H9 (cell line): ENCODE results near the gene VARS1. TPM values are rescaled to one million over a fixed set of nuclear protein-coding genes. Genes with fewer than 3 reads are reported as not detected.

Experiments used
- DNase-seq: peaks from one replicate; pipeline ENCODE4 v3.0.0-alpha.2; 2017
- H2AFZ ChIP-seq: one replicate; pipeline ENCODE4 v1.6.1; 2013; ENCODE audit warnings: mild to moderate bottlenecking, low read length, control low read depth, moderate library complexity
- H2AK5ac ChIP-seq: 2 replicates; pipeline ENCODE4 v1.6.1; 2013; ENCODE audit warnings: low read length, control low read depth, mixed read lengths; ENCODE audit not compliant: insufficient read length
- H2BK120ac ChIP-seq: one replicate; pipeline ENCODE4 v1.6.1; 2013; ENCODE audit warnings: low read depth, mild to moderate bottlenecking, low read length, control low read depth, inconsistent platforms; ENCODE audit not compliant: poor library complexity, severe bottlenecking
- H2BK12ac ChIP-seq: 2 replicates; pipeline ENCODE4 v1.6.1; 2013; ENCODE audit warnings: low read length, control low read depth, mixed read lengths, low read depth; ENCODE audit not compliant: insufficient read length
- H2BK15ac ChIP-seq: 2 replicates; pipeline ENCODE4 v1.6.1; 2013; ENCODE audit warnings: low read depth, low read length, control low read depth
- H2BK20ac ChIP-seq: one replicate; pipeline ENCODE4 v1.6.1; 2013; ENCODE audit warnings: low read depth, mild to moderate bottlenecking, low read length, control low read depth, inconsistent platforms; ENCODE audit not compliant: poor library complexity, severe bottlenecking
- H2BK5ac ChIP-seq: 2 replicates; pipeline ENCODE4 v1.6.1; 2013; ENCODE audit warnings: low read length, control low read depth, mixed read lengths; ENCODE audit not compliant: insufficient read length
- H3K14ac ChIP-seq: 2 replicates; pipeline ENCODE4 v1.6.1; 2013; ENCODE audit warnings: low read length, control low read depth; ENCODE audit not compliant: insufficient read depth
- H3K18ac ChIP-seq: 2 replicates; pipeline ENCODE4 v1.6.1; 2013; ENCODE audit warnings: low read depth, mild to moderate bottlenecking, mixed read lengths, low read length, control low read depth; ENCODE audit not compliant: insufficient read length
- H3K23ac ChIP-seq: 2 replicates; pipeline ENCODE4 v1.6.1; 2013; ENCODE audit warnings: low read length, control low read depth, mixed read lengths, low read depth; ENCODE audit not compliant: insufficient read length
- H3K23me2 ChIP-seq: 2 replicates; pipeline ENCODE4 v1.6.1; 2013; ENCODE audit warnings: low read depth, mild to moderate bottlenecking, mixed read lengths, low read length, control low read depth; ENCODE audit not compliant: insufficient read length, poor library complexity, severe bottlenecking
- H3K27ac ChIP-seq: 2 replicates; pipeline ENCODE4 v1.5.1; 2013; ENCODE audit warnings: low read length, control low read depth, mixed read lengths, low read depth; ENCODE audit not compliant: insufficient read length
- H3K27me3 ChIP-seq: 2 replicates; pipeline ENCODE4 v1.6.1; 2013; ENCODE audit warnings: low read length, control low read depth, inconsistent platforms; ENCODE audit not compliant: insufficient read depth
- H3K4ac ChIP-seq: 2 replicates; pipeline ENCODE4 v1.6.1; 2013; ENCODE audit warnings: low read depth, mild to moderate bottlenecking, control low read depth, inconsistent platforms, low read length, moderate library complexity
- H3K4me1 ChIP-seq: 2 replicates; pipeline ENCODE4 v1.6.1; 2013; ENCODE audit warnings: low read length, control low read depth, inconsistent platforms; ENCODE audit not compliant: insufficient read depth
- H3K4me2 ChIP-seq: 2 replicates; pipeline ENCODE4 v1.6.1; 2013; ENCODE audit warnings: low read length, control low read depth, mixed read lengths; ENCODE audit not compliant: insufficient read length, insufficient read depth
- H3K56ac ChIP-seq: 2 replicates; pipeline ENCODE4 v1.6.1; 2013; ENCODE audit warnings: low read depth, mild to moderate bottlenecking, mixed read lengths, low read length, control low read depth; ENCODE audit not compliant: insufficient read length
- H3K79me1 ChIP-seq: 2 replicates; pipeline ENCODE4 v1.6.1; 2013; ENCODE audit warnings: low read depth, mild to moderate bottlenecking, moderate library complexity, low read length, control low read depth, inconsistent platforms; ENCODE audit not compliant: insufficient read depth, poor library complexity, severe bottlenecking
- H3K79me2 ChIP-seq: 2 replicates; pipeline ENCODE4 v1.6.1; 2013; ENCODE audit warnings: low read length, control low read depth, inconsistent platforms; ENCODE audit not compliant: insufficient read depth
- H3K9ac ChIP-seq: 2 replicates; pipeline ENCODE4 v1.6.1; 2013; ENCODE audit warnings: low read length, control low read depth, mixed read lengths; ENCODE audit not compliant: insufficient read length; ENCODE audit errors: extremely low read depth
- H3K9me3 ChIP-seq: one replicate; pipeline ENCODE4 v1.6.1; 2013; ENCODE audit warnings: low read depth, low read length, inconsistent platforms; ENCODE audit not compliant: control insufficient read depth
- H3T11ph ChIP-seq: one replicate; pipeline ENCODE4 v1.6.1; 2013; ENCODE audit warnings: mild to moderate bottlenecking, low read length, control low read depth, inconsistent platforms
- H4K20me1 ChIP-seq: one replicate; pipeline ENCODE4 v1.6.1; 2013; ENCODE audit not compliant: control insufficient read depth, insufficient read length, insufficient read depth
- H4K5ac ChIP-seq: 2 replicates; pipeline ENCODE4 v1.6.1; 2013; ENCODE audit warnings: low read depth, mild to moderate bottlenecking, mixed read lengths, low read length, control low read depth; ENCODE audit not compliant: insufficient read length
- H4K8ac ChIP-seq: replicated peaks from 2 replicates; pipeline ENCODE4 v1.6.1; 2013; ENCODE audit warnings: low read length, control low read depth, mixed read lengths, low read depth; ENCODE audit not compliant: insufficient read length
- H4K91ac ChIP-seq: 2 replicates; pipeline ENCODE4 v1.6.1; 2013; ENCODE audit warnings: low read depth, mild to moderate bottlenecking, moderate library complexity, mixed read lengths, low read length, control low read depth; ENCODE audit not compliant: insufficient read length
- H3K27ac Mint-ChIP-seq, 3 experiments: 2 replicates in 2 of 3; 3 replicates in 1 of 3; pipeline ENCODE4 v1.8.0; 2020 to 2021; ENCODE audit warnings: mixed read lengths in 3 of 3, mild to moderate bottlenecking in 1 of 3, moderate library complexity in 1 of 3
- H3K27me3 Mint-ChIP-seq: 2 replicates; pipeline ENCODE4 v1.8.0; 2021; ENCODE audit warnings: low read depth, mild to moderate bottlenecking, moderate library complexity, mixed read lengths
- H3K36me3 Mint-ChIP-seq, 3 experiments: 2 replicates in 2 of 3; 3 replicates in 1 of 3; pipeline ENCODE4 v1.8.0; 2020 to 2021; ENCODE audit warnings: low read depth in 3 of 3, mixed read lengths in 3 of 3; ENCODE audit not compliant: insufficient read depth in 1 of 3
- H3K4me1 Mint-ChIP-seq, 2 experiments: 2 replicates each; pipeline ENCODE4 v1.8.0; 2020; ENCODE audit warnings: mixed read lengths in 2 of 2
- H3K4me3 Mint-ChIP-seq, 2 experiments: 2 replicates in 1 of 2; 3 replicates in 1 of 2; pipeline ENCODE4 v1.8.0; 2020 to 2021; ENCODE audit warnings: mild to moderate bottlenecking in 2 of 2, mixed read lengths in 2 of 2, moderate library complexity in 1 of 2
- H3K9me3 Mint-ChIP-seq, 2 experiments: 2 replicates in 1 of 2; 3 replicates in 1 of 2; pipeline ENCODE4 v1.8.0; 2020; ENCODE audit warnings: mild to moderate bottlenecking in 2 of 2, mixed read lengths in 2 of 2, moderate library complexity in 1 of 2
- CTCF ChIP-seq: fragments of 200-600 bp; sonication (generic); conservative IDR thresholded peaks from 3 replicates; pipeline ENCODE4 v1.8.0; 2021; ENCODE audit warnings: antibody characterized with exemption, mild to moderate bottlenecking
- WGBS: extraction: QIAGEN DNeasy Blood & Tissue Kit; methylation state at CpG from one replicate; pipeline ENCODE4 v1.1.7; 2013; ENCODE audit warnings: missing lambda C conversion rate, low lambda C conversion rate, mixed read lengths; ENCODE audit not compliant: insufficient read length; ENCODE audit errors: extremely low coverage; 5-methylcytosine and 5-hydroxymethylcytosine counted together
- total RNA-seq: library from RNA; stranded (reverse); gene quantifications from 2 replicates; pipeline ENCODE4 v1.2.1, GENCODE V29; 2021

The VARS1 gene
- total RNA-seq, 1 experiment from 2014 or later, result 154 TPM

GRCh38 chr6:31777667-31778050 lies 17.9 kb downstream of the VARS1 start:
- Histone ChIP-seq H3K9me3 (no peaks in the 10 kb centered on the region), H3K4ac (no peak overlapping the region), H3K4me2 (no peak overlapping the region), H2BK12ac (no peak overlapping the region), H4K5ac (no peak overlapping the region), H4K91ac (no peak overlapping the region), H4K8ac (no peak overlapping the region), H2AK5ac (no peak overlapping the region), H3K18ac (no peak overlapping the region), H3K23me2 (no peaks in the 10 kb centered on the region), H3K56ac (no peak overlapping the region), H2AFZ (no peak overlapping the region), H3K9ac (no peak overlapping the region), H3K27me3 (no peaks in the 10 kb centered on the region), H3K79me1 (no peaks in the 10 kb centered on the region), H3K14ac (no peak overlapping the region), H3K79me2 (no peaks in the 10 kb centered on the region), H2BK120ac (no peak overlapping the region), H2BK15ac (no peak overlapping the region), H4K20me1 (no peaks in the 10 kb centered on the region), H2BK20ac (no peak overlapping the region), H3T11ph (no peak overlapping the region), H2BK5ac (no peak overlapping the region), H3K4me1 (no peaks in the 10 kb centered on the region), H3K27ac (no peak overlapping the region), H3K23ac (no peak overlapping the region)
- peaks cover 28 to 51% (median 35%) of the 10 kb centered on the region in 3 experiments; a peak in 6 of 7 replicates for H3K36me3 Mint-ChIP-seq
- H3K27me3 Mint-ChIP-seq, result no peaks in the 10 kb centered on the region
- DNase-seq, result no peak
- H3K4me3 Mint-ChIP-seq, result no peak overlapping the region
- peaks cover 5 to 10% of the 10 kb centered on the region in 2 experiments; a peak in 3 of 4 replicates for H3K4me1 Mint-ChIP-seq
- no peak for TF ChIP-seq CTCF
- peak overlapping the region in 1 of 3 experiments; percentile 40; a peak in 2 of 7 replicates for H3K27ac Mint-ChIP-seq
- no peaks in the 10 kb centered on the region for H3K9me3 Mint-ChIP-seq
- no CpG with 5 or more reads among the region's 5 CpGs for WGBS
